Kidney (tissue), 14 donors: ENCODE measurements around the gene APOLD1. TPM values are rescaled to one million over a fixed set of nuclear protein-coding genes. Genes with fewer than 3 reads are reported as not detected.

Experiments
- DNase-seq, 5 donors: peaks; one replicate each; pipeline ENCODE4 v3.0.0-alpha.2; 2013 to 2020
- FAIRE-seq: peaks from 2 replicates; lab custom pipeline; 2012; peaks lifted over from hg19 to GRCh38; lab: Jason Lieb, UNC
- H3K27ac ChIP-seq, 2 donors: one replicate each; pipeline ENCODE4 v1.7.0; 2013; ENCODE audit warnings: low read depth in 2 of 2, low read length in 2 of 2, inconsistent platforms in 1 of 2
- H3K27me3 ChIP-seq: one replicate; pipeline ENCODE4 v1.7.1; 2013; ENCODE audit warnings: low read length, inconsistent platforms; ENCODE audit not compliant: control insufficient read depth, insufficient read depth
- H3K36me3 ChIP-seq, 3 donors: one replicate each; pipeline versions ENCODE4 v1.7.0 to v1.7.1; 2013; ENCODE audit warnings: low read length in 3 of 3, control low read depth in 1 of 3, inconsistent platforms in 1 of 3; ENCODE audit not compliant: insufficient read depth in 3 of 3, control insufficient read depth in 2 of 3
- H3K4me1 ChIP-seq, 3 donors: one replicate each; pipeline versions ENCODE4 v1.7.0 to v1.7.1; 2013; ENCODE audit warnings: low read length in 3 of 3, inconsistent platforms in 1 of 3, low read depth in 1 of 3; ENCODE audit not compliant: control insufficient read depth in 2 of 3, insufficient read depth in 2 of 3
- H3K4me3 ChIP-seq, 3 donors: one replicate each; pipeline versions ENCODE4 v1.7.0 to v1.8.1; 2013; ENCODE audit warnings: low read length in 3 of 3, control low read depth in 1 of 3, inconsistent platforms in 1 of 3
- H3K9ac ChIP-seq, 3 donors: one replicate each; pipeline versions ENCODE4 v1.7.0 to v1.7.1; 2013; ENCODE audit warnings: low read length in 3 of 3, control low read depth in 1 of 3, inconsistent platforms in 1 of 3
- H3K9me3 ChIP-seq, 3 donors: one replicate each; pipeline versions ENCODE4 v1.7.0 to v1.7.1; 2013; ENCODE audit warnings: low read length in 3 of 3, control low read depth in 1 of 3, inconsistent platforms in 1 of 3; ENCODE audit not compliant: control insufficient read depth in 2 of 3, insufficient read depth in 1 of 3
- CTCF ChIP-seq: IDR thresholded peaks from 3 replicates; pipeline ENCODE4 v1.5.1; 2012; ENCODE audit warnings: mild to moderate bottlenecking, moderate library complexity, borderline replicate concordance; ENCODE audit not compliant: insufficient read depth; ENCODE audit errors: extremely low read depth
- intact Hi-C: fragments of 100-400 bp; cut with DNase I; formaldehyde crosslinking; loops from one replicate; pipeline ENCODE4 v1.11.1; 2022
- polyA plus RNA-seq: library from polyadenylated mRNA; stranded (reverse); fragments of 350-450 nt; fragmentation: Illumina TruSeq; extraction: RNeasy Lipid Tissue Mini Kit (QIAGEN cat#74804); gene quantifications from one replicate; pipeline ENCODE4 v1.2.3, GENCODE V29; 2014; ENCODE audit warnings: low read depth, low replicate concordance; ENCODE audit not compliant: insufficient read depth
- total RNA-seq: library from RNA; stranded (reverse); fragmentation: NEBNext Ultra II Directional; extraction: Animal tissue kit (Norgen Biotek cat#: 25700); gene quantifications from one replicate; pipeline ENCODE4 v1.2.1, GENCODE V29; 2021
- donor health status: control.
- donor health status: control.
- donor health status: control.
- donor health status: control.
- donor health status: control.
- donor health status: DM: yes; HTN: yes; CAD: no.
- donor health status: Normal renal cell carcinoma (clear cell type).

The APOLD1 gene
- total and polyA plus RNA-seq, 2 donors from 2014 or later = 4.5 to 18.9 TPM

- H3K9me3 ChIP-seq = no peaks in the 10 kb centered on the region
- H3K27me3 ChIP-seq = no peaks in the 10 kb centered on the region
- no peaks in the 10 kb centered on the region for H3K36me3 ChIP-seq
- no peak for TF ChIP-seq CTCF
- no peak overlapping the region for H3K4me3 ChIP-seq
- DNase-seq = peak in 1 of 5 donors; percentile 45
- H3K9ac ChIP-seq = no peak overlapping the region
- FAIRE-seq = no peak
- H3K27ac ChIP-seq = no peak overlapping the region
- H3K4me1 ChIP-seq = no peaks in the 10 kb centered on the region
- intact Hi-C loops = no loop called here
Measured at GRCh38 chr12:12797794-12798152, 12.3 kb downstream of the APOLD1 start.

- Histone ChIP-seq H3K27me3 (no peaks in the 10 kb centered on the region), H3K27ac (no peak overlapping the region), H3K9me3 (no peaks in the 10 kb centered on the region), H3K9ac (no peak overlapping the region), H3K4me1 (peaks cover 0 to 3% (median 0%) of the 10 kb centered on the region in 3 donors), H3K4me3 (no peak overlapping the region), H3K36me3 (no peaks in the 10 kb centered on the region)
- FAIRE-seq = no peak
- DNase-seq = no peak
- intact Hi-C loops = no loop called here
- no peak for TF ChIP-seq CTCF
Measured at GRCh38 chr12:12798480-12798879, 13.0 kb downstream of the APOLD1 start.

GRCh38 chr12:12799163-12799920 lies 13.9 kb downstream of the APOLD1 start:
- no peak for FAIRE-seq
- intact Hi-C loops = no loop called here

More at GRCh38 chr12:12799163-12799920, 13.9 kb downstream of the APOLD1 start:
- H3K9me3 ChIP-seq = no peaks in the 10 kb centered on the region
- H3K4me1 ChIP-seq = peaks cover 0 to 3% (median 0%) of the 10 kb centered on the region in 3 donors
- no peaks in the 10 kb centered on the region for H3K36me3 ChIP-seq
- TF ChIP-seq CTCF = no peak
- H3K9ac ChIP-seq = no peak overlapping the region
- no peak for DNase-seq
- H3K27me3 ChIP-seq = no peaks in the 10 kb centered on the region
- H3K4me3 ChIP-seq = no peak overlapping the region
- no peak overlapping the region for H3K27ac ChIP-seq
